Measurements from ENCODE around the gene CREM. TPM values are rescaled to one million over a fixed set of nuclear protein-coding genes. Genes with fewer than 3 reads are reported as not detected.

The CREM gene
- total and polyA plus RNA-seq, 2 of the 8 experiments (the other 6 are each of a cell fraction or from before 2014, with no cell fraction given): 18.7 to 21.9 TPM

GRCh38 chr10:35127289-35127891, 744 bp downstream of the CREM start:
- no peak overlapping the region for H2AK5ac ChIP-seq (ENCODE audit: low read depth, low read length)
- peaks cover 0 to 24% of the 10 kb centered on the region in 2 experiments; a peak in 2 of 4 replicates for H3K79me2 ChIP-seq (ENCODE audit: control insufficient read depth in 1 of 2, insufficient read depth in 2 of 2, low read length in 2 of 2)
- FAIRE-seq: no peak
- peak overlapping the region; percentile 62 for H3K18ac ChIP-seq (ENCODE audit: extremely low read depth, low read length)
- no peaks in the 10 kb centered on the region for H3K36me3 ChIP-seq (ENCODE audit: control insufficient read depth in 2 of 4, insufficient read depth in 4 of 4, low read length in 3 of 4)
- H3K56ac ChIP-seq (replicated peaks; ENCODE audit: insufficient read length, low read depth, low read length): no peak overlapping the region
- peak overlapping the region; percentile 85 for H3K4ac ChIP-seq (replicated peaks; ENCODE audit: insufficient read length, low read depth, low read length)
- peak overlapping the region; percentile 59 to 87 (median 81) for H3K4me3 ChIP-seq (ENCODE audit: extremely low read depth in 1 of 4, insufficient read depth in 2 of 4, low read depth in 3 of 4, low read length in 4 of 4)
- peak overlapping the region; percentile 6; the same call in 1 of the 2 replicates for H2AFZ ChIP-seq (ENCODE audit: low read length)
- peak overlapping the region; percentile 56 to 64 for H3K4me2 ChIP-seq (ENCODE audit: insufficient read depth in 1 of 2, low read depth in 2 of 2, low read length in 2 of 2)
- H3K27me3 ChIP-seq (replicated peaks in 1 of 4; ENCODE audit: control insufficient read depth in 3 of 4, extremely low read depth in 1 of 4, insufficient read depth in 3 of 4, low read length in 3 of 4): no peaks in the 10 kb centered on the region; a peak in 1 of 7 replicates
- ChIA-PET CTCF (ENCODE audit: partially characterized antibody) (interaction anchor here (0.6 to 2.4 kb wide), 8 partner anchors 15 to 962 kb away, joined by 3 to 13 read pairs (median 6); no protein-coding TSS in a partner anchor), POLR2A (ENCODE audit: partially characterized antibody) (interaction anchor here (0.6 to 1.7 kb wide), 9 partner anchors 15 to 439 kb away, joined by 3 to 14 read pairs (median 3); no protein-coding TSS in a partner anchor)
- H2BK5ac ChIP-seq (ENCODE audit: low read depth, low read length): peak overlapping the region; percentile 82; the same call in 1 of the 2 replicates
- H2BK20ac ChIP-seq (ENCODE audit: low read length): no peak overlapping the region
- no peak overlapping the region for H4K91ac ChIP-seq (replicated peaks; ENCODE audit: insufficient read length, low read length)
- H3K9me3 ChIP-seq (ENCODE audit: insufficient read depth in 2 of 2, low read depth in 1 of 2, low read length in 1 of 2): no peaks in the 10 kb centered on the region; a peak in 1 of 4 replicates
- H4K20me1 ChIP-seq (replicated peaks in 1 of 2; ENCODE audit: control insufficient read depth in 1 of 2, insufficient read depth in 2 of 2, low read length in 2 of 2): no peaks in the 10 kb centered on the region
- no peaks in the 10 kb centered on the region for H3K79me1 ChIP-seq (ENCODE audit: low read depth, low read length)
- no peak overlapping the region for H3K14ac ChIP-seq (ENCODE audit: insufficient read length)
- H3K23me2 ChIP-seq (ENCODE audit: low read depth, low read length): peaks cover 3% of the 10 kb centered on the region; the same call in 1 of the 2 replicates
- peak overlapping the region; percentile 78 for H4K5ac ChIP-seq (ENCODE audit: insufficient read length, low read depth, low read length)
- H3K9ac ChIP-seq (replicated peaks in 1 of 4; ENCODE audit: extremely low read depth in 1 of 4, low read depth in 3 of 4, low read length in 3 of 4): peak overlapping the region; percentile 89 to 94 (median 93)
- TF ChIP-seq EGR1 (IDR thresholded peaks at IDR 0.05; ENCODE audit: borderline replicate concordance, low read depth, low read length) (no peak), RBBP5 (IDR thresholded peaks at IDR 0.05; ENCODE audit: borderline replicate concordance, low read depth, low read length) (peak; percentile 65), EZH2 (IDR thresholded peaks at IDR 0.05; ENCODE audit: low read depth, low read length, severe bottlenecking) (no peak), TAF7 (optimal IDR thresholded peaks at IDR 0.05; ENCODE audit: borderline replicate concordance, low read depth, low read length) (no peak), RXRA (IDR thresholded peaks at IDR 0.05; ENCODE audit: insufficient read depth, low read depth, low read length) (no peak), BACH1 (IDR thresholded peaks at IDR 0.05; ENCODE audit: low read length) (no peak), HDAC2 (IDR thresholded peaks at IDR 0.05; ENCODE audit: borderline replicate concordance in 1 of 2, low read depth in 2 of 2, low read length in 2 of 2) (0 out of 4 replicates have a peak, but pooled peaks of 1 of the 2 experiments have one; percentile 58), CTBP2 (IDR thresholded peaks at IDR 0.05; ENCODE audit: borderline replicate concordance, insufficient read depth, insufficient read length, low read length) (no peak), PHF8 (conservative IDR thresholded peaks at IDR 0.05; ENCODE audit: low read depth, low read length) (peak; percentile 88; the same call in 1 of the 2 replicates), TAF1 (IDR thresholded peaks at IDR 0.05; ENCODE audit: low read depth, low read length) (no peak), CEBPB (IDR thresholded peaks at IDR 0.05; ENCODE audit: low read depth, low read length) (no peak)
- no peak overlapping the region for H2BK12ac ChIP-seq (ENCODE audit: low read depth, low read length)
- H3K23ac ChIP-seq (ENCODE audit: insufficient read length): no peak overlapping the region
- peaks cover 0 to 3% (median 1%) of the 10 kb centered on the region in 4 experiments; a peak in 3 of 7 replicates for H3K4me1 ChIP-seq (replicated peaks in 1 of 4; ENCODE audit: control insufficient read depth in 3 of 4, insufficient read depth in 4 of 4, low read length in 3 of 4)
- WGBS, 2 experiments (ENCODE audit: extremely low coverage in 1 of 2, insufficient coverage in 1 of 2, insufficient read length in 1 of 2, insufficient replicate concordance in 2 of 2, low coverage in 1 of 2, low lambda C conversion rate in 2 of 2, missing lambda C conversion rate in 1 of 2): 3% methylated on average over 46 of the region's 56 CpGs; no CpG with 5 or more reads in 1 of the 2 experiments
- peak overlapping the region; percentile 91 for H3K27ac ChIP-seq (ENCODE audit: low read depth, low read length)
- peak overlapping the region; percentile 97 for H4K8ac ChIP-seq (ENCODE audit: extremely low read depth, insufficient read depth, low read length)
- H2BK120ac ChIP-seq (replicated peaks; ENCODE audit: low read depth, low read length): no peak overlapping the region
- no peak overlapping the region for H2BK15ac ChIP-seq (ENCODE audit: low read length)
- DNase-seq (ENCODE audit: low read depth in 1 of 2, low spot score in 2 of 2): peak in 1 of 2 experiments; percentile 69
